GM12872 (cell line): ENCODE results near the gene SHROOM4.

Source experiments
- CTCF ChIP-seq: IDR thresholded peaks from 3 replicates; pipeline ENCODE4 v1.5.1; 2011; ENCODE audit warnings: low read depth, mild to moderate bottlenecking, low read length, moderate library complexity; ENCODE audit not compliant: insufficient read depth

Gene SHROOM4

DNA sequence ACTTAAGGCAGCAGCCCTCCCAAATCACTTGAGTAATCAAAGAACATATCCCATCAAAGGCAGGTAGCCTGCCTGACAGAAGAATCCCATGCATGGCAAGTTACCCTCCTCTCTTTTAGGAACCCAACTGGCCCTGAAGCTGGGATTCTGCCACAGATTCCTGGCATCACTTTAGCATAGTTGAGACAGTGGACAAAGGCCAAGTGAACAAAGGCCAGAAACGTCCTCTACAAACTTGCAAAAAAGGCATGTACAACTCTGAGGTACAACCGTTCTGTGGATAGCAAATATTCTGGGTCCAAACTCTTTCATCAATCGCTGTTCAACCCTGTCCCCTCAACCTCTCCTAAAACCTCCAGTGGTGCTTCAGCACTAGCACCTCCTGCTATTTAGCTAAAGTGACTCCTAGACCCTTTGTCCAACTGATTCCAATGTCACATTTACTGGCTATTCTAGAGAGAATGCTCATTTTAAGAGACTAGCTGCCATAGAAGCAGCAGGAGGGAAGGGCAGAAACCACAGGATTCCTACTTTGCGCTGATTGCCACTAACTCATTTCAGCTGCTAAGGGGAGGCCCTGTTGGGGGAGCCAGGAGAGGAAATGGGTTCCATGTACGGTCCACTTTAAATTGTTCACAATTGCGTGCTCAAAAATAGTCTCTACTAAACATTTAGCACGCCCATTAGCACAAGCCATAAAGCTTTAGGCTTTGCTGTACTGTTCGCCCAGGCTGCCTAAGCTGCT, 105.9 kb downstream of the SHROOM4 start:
- TF ChIP-seq CTCF, result no peak

GRCh38 chrX:50707405-50707804, 106.6 kb downstream of the SHROOM4 start:
- TF ChIP-seq CTCF, result no peak

GRCh38 chrX:50705042-50705441, 109.0 kb downstream of the SHROOM4 start:
- TF ChIP-seq CTCF, result no peak

GRCh38 chrX:50704360-50704759, 109.6 kb downstream of the SHROOM4 start:
- no peak for TF ChIP-seq CTCF

DNA sequence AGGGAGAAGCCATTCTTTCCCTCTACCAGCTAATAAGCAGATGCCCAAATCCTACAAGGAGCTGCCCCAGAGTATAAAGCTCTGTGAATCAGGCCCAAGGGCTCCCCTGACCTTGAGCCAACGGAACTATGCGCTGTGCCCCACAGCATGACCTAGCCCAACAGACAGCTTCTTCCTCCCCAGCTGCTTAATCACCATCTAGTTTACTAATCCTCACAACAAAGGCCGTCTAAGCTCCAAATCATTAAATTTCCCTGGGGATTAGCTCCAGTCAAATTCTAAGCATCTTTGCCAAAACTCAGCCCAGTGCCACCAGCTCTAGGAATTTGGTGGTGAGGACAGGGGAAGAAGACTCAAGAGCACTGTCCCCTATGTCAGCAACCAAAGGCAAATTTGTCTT, 113.1 kb downstream of the SHROOM4 start:
- TF ChIP-seq CTCF, result no peak

DNA sequence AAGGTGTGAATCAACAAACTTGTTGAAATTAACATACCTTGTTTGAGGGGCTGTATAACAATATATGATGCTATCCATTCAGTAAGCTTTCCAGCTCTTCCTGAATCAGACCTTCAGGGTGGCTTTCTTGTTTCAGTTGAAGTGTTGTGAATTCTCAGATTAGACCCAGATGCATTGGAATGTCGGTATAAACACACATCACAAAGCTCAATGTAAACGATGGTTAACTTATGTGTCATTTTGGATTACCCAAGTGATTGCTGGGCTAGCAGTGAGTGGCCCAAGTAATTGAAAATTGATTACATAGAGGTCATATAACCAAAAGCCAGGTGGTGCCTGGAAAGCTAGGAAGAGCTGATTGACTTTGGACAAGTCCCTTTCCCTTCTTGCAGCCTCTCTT, 115.0 kb downstream of the SHROOM4 start:
- no peak for TF ChIP-seq CTCF

GRCh38 chrX:50697691-50698090, 116.3 kb downstream of the SHROOM4 start:
- TF ChIP-seq CTCF, result no peak
